Activated CD4-positive, alpha-beta T cell treated with anti-CD3 and anti-CD28 coated beads, Interleukin-2, amount 50 U/mL, for 16 hours (primary cell): ENCODE data around the gene CDC42SE1.
A peak's percentile ranks its signal among the peaks of the same experiment; 100 is the strongest.

Source experiments
- DNase-seq: peaks from one replicate; pipeline ENCODE4 v3.0.0-alpha.2; 2020

The CDC42SE1 gene

DNA sequence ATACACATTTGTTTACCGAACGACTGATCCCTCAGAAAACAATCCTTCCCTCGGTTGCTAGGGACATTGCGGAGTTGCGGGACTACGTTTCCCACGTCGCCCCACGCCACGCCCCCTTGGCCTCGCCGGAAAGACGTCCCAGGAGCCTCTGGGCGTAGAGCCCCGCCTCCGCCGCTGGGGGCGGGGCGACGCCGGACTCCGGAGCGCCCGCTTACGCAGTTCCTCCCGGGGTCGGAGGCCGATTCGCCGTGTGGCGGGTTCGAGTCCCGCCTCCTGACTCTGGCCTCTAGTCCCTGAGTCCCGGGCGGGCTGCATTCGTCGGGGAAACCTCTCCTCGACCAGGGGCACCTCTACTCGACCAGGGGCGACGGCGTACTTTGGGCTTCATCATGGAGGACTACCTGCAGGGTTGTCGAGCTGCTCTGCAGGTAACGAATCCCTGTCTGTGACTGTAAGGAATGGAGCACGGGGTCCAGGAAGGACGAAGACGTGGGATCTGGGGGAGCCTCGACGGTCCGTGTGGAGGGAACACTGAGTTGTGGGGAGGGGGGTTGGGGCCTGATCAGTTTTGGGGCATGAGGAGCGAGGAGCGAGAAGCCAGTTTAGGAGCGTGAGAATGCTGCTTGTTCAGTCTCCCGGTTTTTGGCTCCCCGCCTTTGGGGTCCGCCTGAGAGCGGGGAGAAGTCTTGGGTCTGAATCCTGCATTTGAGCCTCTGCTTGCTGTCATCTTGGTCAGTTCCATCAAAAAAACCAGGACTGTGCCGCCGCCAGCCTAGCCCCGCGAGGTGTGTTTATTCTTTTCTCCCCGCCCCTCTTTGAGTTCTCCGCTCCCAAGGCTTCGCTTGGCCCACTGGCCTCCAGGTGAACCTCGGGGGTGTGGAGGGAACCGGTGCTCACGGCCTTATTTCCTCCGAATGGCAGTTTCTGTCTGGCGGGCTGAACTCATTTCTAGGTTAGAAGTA lies 50.9 kb downstream of the CDC42SE1 start, which contains the start of gene PRUNE1:
Gene PRUNE1 (plus strand): TSS at position 206 of the 962 bp plus-strand sequence. CDS start 184 bp downstream, at position 390.
- peak; percentile 97 for DNase-seq

- DNase-seq: no peak
These were observed 51.6 kb downstream of the CDC42SE1 start for GRCh38 chr1:151007853-151008243.

DNA sequence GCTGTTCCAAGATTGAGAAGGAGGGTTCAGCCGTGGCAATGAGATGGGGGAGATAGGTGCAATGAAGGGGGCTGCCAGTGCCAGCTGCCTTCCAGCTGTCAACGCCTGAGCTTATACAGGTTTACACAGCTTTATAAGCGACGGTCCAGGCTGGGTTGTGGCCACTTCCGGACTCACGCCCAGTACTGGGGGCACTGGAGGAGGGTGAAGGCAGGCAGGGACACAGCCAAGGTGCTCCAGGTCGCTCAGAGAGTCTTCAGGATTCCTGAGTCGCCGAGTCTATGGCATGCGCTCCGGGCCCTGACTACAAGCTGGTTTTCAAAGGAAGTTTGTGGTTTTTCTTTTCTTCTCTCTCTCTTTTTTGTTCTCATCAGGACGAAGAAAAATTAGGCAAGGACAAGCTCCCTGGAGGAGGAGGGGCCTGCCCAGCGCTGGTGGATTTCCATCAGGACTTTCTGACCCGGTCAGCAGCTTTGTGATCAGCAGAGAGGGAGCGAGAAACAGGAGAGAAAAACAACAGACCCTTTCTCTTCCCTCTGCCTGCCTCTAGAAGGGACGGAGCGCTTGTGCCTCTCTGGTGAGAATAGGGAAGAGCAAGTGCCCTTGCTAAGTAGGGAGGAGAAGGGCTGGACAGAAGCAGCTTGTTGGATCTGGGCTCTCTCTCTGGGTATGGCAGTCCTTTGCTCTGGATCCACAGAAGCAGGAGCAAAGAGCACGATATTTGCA lies 52.9 kb downstream of the CDC42SE1 start, which contains the start of gene MINDY1:
Gene MINDY1 (minus strand): TSS at position 576 of the 726 bp plus-strand sequence. CDS start 4,285 bp downstream, outside the sequence.
- peak; percentile 57 for DNase-seq

DNA sequence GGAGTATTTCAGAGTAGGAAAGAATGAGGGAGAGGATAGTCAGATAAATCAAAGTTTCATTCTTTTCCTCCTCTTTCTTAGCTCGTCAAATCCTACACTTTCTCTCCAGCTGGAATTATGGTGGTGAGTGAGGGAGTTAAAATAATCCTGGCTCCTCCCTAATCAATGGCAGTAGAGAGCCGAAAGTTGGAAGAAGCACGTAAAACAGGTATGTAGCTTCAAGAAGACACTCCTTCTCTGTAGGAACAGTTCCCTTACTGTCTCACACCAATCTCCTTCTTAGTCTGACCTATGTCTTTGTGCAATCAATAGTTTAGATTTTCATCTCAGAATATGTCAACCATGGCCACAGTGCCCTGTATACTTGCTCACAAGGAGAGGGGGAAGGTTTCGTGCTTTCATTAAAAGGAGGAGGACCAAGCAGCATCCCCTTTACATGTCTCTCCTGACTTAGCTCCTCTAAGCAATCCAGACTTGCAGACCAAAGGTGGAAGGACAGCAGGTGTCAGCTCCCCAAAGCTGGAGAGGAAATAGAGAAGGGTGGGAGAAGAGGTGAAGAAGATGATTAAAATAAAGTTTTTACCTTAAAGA lies 53.6 kb downstream of the CDC42SE1 start:
- no peak for DNase-seq

DNA sequence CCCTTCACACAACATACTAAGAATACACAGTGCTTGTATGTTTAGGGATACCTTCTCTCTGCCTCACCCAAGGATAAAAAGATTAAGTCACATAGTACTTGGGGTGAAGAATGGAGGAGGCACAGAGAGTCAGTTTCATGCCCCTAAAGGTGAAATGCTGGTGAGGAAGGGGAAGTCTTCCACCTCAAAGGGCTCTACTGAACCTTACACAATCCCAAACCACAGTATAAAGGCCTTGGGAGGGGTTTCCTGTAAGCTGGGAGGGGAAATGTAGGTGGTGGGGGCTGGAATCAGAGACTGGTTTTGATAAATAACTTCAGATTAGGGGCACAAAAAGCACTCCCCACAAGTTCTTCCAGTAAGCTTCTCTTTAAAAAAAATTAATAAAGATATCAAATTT lies 56.2 kb downstream of the CDC42SE1 start:
- no peak for DNase-seq

DNA sequence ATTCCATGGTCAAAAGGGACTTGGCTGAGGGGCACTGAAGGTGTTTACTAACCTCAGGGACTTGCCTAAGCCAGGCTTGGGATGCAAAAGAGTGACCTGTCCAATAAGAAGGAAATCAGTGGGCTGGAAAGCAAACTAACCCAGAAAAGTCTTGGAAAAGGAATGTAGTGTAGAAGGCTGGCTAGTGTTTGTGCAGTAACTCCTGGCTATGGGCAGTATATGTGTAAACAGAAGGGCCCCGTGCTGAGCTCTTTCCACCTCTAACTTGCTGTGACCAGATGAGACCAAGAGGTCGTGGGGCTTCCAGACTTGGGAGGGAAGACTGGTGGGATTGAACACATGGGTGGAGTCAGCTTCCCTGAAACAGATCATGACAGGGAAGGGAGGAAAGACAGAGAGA lies 56.8 kb downstream of the CDC42SE1 start:
- no peak for DNase-seq

- DNase-seq: no peak
These were observed 57.4 kb downstream of the CDC42SE1 start for GRCh38 chr1:151002051-151002450.

GRCh38 chr1:151001602-151002001 lies 57.8 kb downstream of the CDC42SE1 start:
- DNase-seq: no peak
